GM12892 (cell line): Measurements from ENCODE around the gene FSTL1.

Experiments
- DNase-seq: peaks from one replicate; pipeline ENCODE4 v3.0.0; 2011; ENCODE audit not compliant: insufficient read length
- FAIRE-seq: peaks from 2 replicates; lab custom pipeline; 2011; peaks lifted over from hg19 to GRCh38; lab: Jason Lieb, UNC
- POLR2A ChIP-seq: IDR thresholded peaks from 2 replicates; pipeline ENCODE4 v1.6.1; 2011; ENCODE audit warnings: low read depth, low read length, control low read depth
- POLR2AphosphoS5 ChIP-seq: IDR thresholded peaks from 2 replicates; pipeline ENCODE4 v1.6.1; 2011; ENCODE audit warnings: low read depth, low read length, control low read depth
- TAF1 ChIP-seq: IDR thresholded peaks from 2 replicates; pipeline ENCODE4 v1.6.1; 2011; ENCODE audit warnings: low read depth, mild to moderate bottlenecking, control low read depth, low read length, borderline replicate concordance

The FSTL1 gene

GRCh38 chr3:120461416-120461815, 10.6 kb upstream of the FSTL1 start:
- TF ChIP-seq TAF1, result no peak
- TF ChIP-seq POLR2A, result no peak
- no peak for TF ChIP-seq POLR2AphosphoS5
- FAIRE-seq (no peak), DNase-seq (no peak)

GRCh38 chr3:120460862-120461261, 10.1 kb upstream of the FSTL1 start:
- DNase-seq, result no peak
- TF ChIP-seq TAF1 (no peak), POLR2A (no peak), POLR2AphosphoS5 (no peak)
- no peak for FAIRE-seq

- FAIRE-seq, result no peak
- no peak for TF ChIP-seq POLR2A
- TF ChIP-seq POLR2AphosphoS5, result no peak
- TF ChIP-seq TAF1, result no peak
- DNase-seq, result no peak
Measured at GRCh38 chr3:120460181-120460790, 9.5 kb upstream of the FSTL1 start.

GRCh38 chr3:120459196-120459595, 8.4 kb upstream of the FSTL1 start:
- no peak for FAIRE-seq
- no peak for DNase-seq
- TF ChIP-seq TAF1 (no peak), POLR2AphosphoS5 (no peak), POLR2A (no peak)

GRCh38 chr3:120457827-120458226, 7.0 kb upstream of the FSTL1 start:
- TF ChIP-seq POLR2A, result no peak
- no peak for TF ChIP-seq POLR2AphosphoS5
- no peak for TF ChIP-seq TAF1
- FAIRE-seq, result no peak

GRCh38 chr3:120454076-120454689, 3.4 kb upstream of the FSTL1 start:
- no peak for DNase-seq
- no peak for FAIRE-seq
- no peak for TF ChIP-seq POLR2A
- TF ChIP-seq TAF1, result no peak
- TF ChIP-seq POLR2AphosphoS5, result no peak

More at GRCh38 chr3:120457827-120458226, 7.0 kb upstream of the FSTL1 start:
- DNase-seq, result no peak

GRCh38 chr3:120452816-120453215, 2.0 kb upstream of the FSTL1 start:
- TF ChIP-seq TAF1, result no peak
- TF ChIP-seq POLR2A, result no peak
- TF ChIP-seq POLR2AphosphoS5, result no peak
- no peak for DNase-seq
- FAIRE-seq, result no peak

- TF ChIP-seq POLR2AphosphoS5, result no peak
- TF ChIP-seq TAF1, result no peak
- no peak for TF ChIP-seq POLR2A
- DNase-seq (no peak), FAIRE-seq (no peak)
Measured at GRCh38 chr3:120451806-120452205, 1.0 kb upstream of the FSTL1 start.

- DNase-seq (peak; percentile 9), FAIRE-seq (no peak)
- TF ChIP-seq POLR2A, result no peak
- TF ChIP-seq POLR2AphosphoS5, result no peak
- no peak for TF ChIP-seq TAF1
Measured at GRCh38 chr3:120451272-120451761, 525 bp upstream of the FSTL1 start.

GRCh38 chr3:120449701-120450599, 842 bp downstream of the FSTL1 start:
- FAIRE-seq, result no peak
- DNase-seq, result no peak
- TF ChIP-seq POLR2A, result no peak
- no peak for TF ChIP-seq POLR2AphosphoS5

GRCh38 chr3:120449251-120449650, 1.5 kb downstream of the FSTL1 start:
- TF ChIP-seq POLR2A, result no peak
- TF ChIP-seq TAF1, result no peak
- no peak for TF ChIP-seq POLR2AphosphoS5
- no peak for FAIRE-seq
- DNase-seq, result no peak

- TF ChIP-seq POLR2A, result no peak
- TF ChIP-seq TAF1, result no peak
- TF ChIP-seq POLR2AphosphoS5, result no peak
- DNase-seq (no peak), FAIRE-seq (no peak)
Measured at GRCh38 chr3:120448756-120449155, 2.0 kb downstream of the FSTL1 start.
